Stimulated activated CD4-positive, alpha-beta T cell treated with anti-CD3 and anti-CD28 coated beads, Interleukin-4, amount 100 ng/mL, for 24 hours (primary cell): ENCODE data around the gene PDE3A.

ENCODE experiments used
- DNase-seq: peaks from one replicate; pipeline ENCODE4 v3.0.0-alpha.2; 2020

PDE3A gene

DNA sequence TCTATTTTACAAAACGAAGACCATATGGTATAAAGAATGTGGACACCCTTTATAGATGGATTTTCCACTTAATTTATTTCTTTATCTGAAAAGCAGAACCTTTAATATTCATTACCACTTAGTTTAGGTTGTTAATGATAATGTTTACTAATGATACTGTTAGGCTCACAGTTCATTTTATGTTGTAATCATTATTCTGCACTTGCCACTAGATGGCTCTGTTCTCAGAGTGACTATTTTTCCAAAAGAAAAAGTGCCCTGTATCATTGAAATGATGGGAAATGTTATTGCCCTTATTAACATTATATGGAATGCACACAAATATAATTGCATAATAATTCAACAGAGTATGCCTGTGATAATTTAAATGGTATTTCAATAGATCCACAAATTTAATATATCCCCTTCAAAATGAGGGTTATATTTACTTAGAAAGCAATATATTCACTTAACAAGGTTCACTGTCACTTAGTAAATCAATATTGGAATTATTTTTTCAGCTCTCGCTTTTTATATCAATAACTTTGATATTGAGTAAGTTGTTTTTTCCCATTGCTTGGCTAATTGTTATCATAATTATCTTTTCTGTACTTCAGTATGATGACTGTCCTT, 95.7 kb downstream of the PDE3A start:
- no peak for DNase-seq

DNA sequence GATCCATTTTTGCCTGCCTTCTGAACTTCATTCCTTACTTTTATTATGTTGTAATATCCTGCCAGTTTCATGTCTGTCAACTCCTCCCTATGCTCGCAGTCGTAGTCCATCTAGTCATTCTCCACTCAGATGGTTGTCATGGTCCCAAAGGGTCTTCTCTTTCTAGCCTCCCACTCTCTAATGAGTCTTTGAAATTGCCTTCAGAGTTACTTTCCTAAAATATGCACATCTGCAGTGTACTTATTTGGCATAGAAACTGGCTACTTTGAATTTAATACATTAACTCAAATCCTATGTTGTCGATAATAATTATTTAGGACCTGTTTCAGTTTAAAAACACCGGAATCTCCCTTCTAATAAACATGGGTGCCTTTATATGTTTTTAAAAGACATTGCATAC, 101.0 kb downstream of the PDE3A start:
- no peak for DNase-seq

DNA sequence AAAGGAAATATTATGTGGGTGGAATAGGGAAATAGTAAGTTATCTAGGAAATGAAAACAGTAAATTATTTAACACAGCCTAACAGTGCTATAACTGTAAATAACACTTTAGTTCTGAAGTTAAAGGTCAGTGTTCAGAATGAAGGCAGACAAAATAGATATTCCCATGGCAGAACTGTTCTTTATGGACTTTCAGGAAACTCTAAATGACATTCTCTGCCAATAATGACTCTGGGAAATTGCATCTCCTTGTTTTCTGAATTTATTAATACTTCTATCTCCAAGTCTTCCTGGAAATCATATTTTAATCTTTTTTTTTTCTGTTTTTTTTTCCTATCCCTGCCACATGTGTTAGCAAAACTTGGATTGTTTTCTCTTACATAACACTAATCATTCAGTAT, 101.4 kb downstream of the PDE3A start:
- no peak for DNase-seq

DNA sequence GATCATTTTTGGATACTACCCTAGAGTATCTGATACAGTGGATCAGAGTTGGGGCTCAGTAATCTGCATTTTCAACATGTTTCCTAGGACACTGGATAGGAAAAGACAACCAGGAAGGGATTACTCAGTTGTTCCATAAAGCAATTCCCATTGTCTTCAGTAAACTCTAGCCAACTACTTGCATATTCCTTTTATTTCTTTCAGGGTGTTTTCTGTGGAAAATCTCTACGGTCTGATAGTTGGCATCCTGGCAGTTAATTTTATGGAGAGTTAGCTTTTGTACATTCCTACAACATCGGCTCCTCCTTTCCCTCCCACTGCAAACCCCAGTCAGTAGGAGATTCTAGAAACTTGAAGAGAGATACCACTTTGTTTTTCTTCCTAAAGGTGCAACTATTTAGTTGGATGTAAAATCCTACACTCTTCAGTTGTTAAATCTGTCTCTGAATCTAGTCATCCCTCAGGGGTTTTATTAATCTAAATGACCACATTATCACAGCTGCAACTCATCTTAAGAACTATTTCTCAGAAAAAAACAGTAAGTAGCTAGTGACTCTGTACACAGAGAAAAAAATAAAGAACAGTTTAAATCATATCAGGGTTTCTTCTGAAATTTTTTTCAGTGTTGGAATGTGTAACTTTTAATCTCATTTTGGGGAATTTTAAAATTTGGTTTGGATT, 103.9 kb downstream of the PDE3A start:
- no peak for DNase-seq

DNA sequence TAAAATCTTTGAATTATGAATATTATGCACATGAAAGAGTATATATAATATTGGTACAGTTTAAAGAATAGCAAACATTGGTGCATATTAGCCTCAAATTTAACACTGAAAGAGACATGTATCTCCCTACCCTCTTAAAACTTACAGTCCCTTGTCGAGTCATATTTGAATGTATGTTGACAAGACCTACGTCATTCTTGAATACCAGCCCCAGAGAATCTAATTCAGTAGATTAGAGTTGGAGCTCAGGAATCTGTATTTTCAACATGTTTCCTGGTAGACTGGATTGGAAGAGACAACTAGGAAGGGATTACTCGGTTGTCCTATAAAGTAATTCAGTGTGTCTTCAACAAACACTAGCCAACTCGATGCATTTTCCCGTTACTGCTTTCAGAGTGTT, 104.8 kb downstream of the PDE3A start:
- no peak for DNase-seq

DNA sequence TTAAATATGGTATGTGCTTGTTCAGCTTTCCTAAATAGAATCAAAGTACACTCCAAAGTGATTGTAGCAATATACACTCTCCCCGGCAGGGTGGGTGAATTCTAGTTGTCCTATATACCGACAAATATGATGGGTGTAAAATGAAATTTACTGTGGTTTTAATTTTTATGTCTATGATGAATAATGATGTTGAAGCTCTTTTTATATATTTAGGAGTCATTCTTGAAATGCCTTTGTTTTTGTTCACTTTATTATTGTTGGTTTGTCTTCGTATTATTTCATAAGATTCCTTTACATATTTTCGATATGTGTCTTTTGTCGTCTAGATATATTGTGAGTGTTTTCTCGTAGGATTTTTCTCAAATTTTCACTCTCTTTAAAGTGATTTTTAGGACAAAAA, 105.7 kb downstream of the PDE3A start:
- DNase-seq: no peak

DNA sequence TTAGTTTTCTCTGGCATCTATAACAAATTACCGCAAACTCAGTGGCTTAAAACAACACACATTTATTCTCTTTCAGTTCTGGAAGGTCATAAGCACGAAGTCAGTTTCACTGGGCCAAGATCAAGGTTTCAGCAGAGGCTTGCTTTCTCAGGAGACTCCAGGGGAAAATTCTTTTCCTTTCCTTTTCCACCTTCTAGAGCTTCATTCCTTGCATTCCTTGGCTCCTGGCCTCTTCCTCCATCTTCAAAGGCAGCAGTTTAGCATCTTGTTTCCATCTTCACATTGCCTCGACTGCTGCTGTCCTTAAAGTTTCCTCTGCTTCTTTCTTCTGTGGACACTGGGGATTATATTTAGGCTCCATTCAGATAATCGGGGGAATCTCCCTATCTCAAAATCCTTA, 106.1 kb downstream of the PDE3A start:
- DNase-seq: no peak

DNA sequence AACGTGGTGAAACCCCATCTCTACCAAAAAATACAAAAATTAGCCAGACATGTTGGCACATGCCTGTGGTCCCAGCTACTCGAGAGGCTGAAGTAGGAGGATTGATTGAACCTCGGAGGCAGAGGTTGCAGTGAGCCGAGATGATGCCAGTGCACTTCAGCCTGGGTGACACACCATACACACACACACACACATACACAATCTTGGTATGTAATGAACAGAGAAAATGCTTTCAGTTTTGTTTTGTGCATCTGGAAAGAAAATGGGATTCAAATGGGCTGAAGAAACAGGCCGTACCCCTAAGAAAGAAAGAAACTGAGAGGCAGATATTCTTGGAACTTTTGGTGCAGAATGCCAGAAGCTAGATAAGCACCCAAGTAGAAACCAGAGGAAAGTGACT, 107.2 kb downstream of the PDE3A start:
- no peak for DNase-seq

DNA sequence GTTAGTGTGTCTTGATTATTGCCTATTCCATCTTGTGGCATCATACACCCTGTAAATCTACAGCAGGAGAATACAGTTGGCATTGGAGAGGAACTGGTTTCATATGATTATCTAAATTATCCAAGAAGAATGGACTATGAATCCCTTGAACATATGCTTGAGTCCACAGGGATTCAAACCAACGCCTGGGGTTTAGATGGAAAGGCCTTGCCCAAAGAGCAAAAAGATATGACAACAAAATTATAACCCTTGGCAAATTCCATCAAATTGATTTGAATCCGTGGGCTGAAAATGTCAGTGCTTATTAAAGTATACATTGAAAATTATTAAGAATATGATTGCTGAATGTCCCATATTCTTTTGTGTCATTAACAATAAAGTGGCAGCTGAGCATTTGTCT, 108.2 kb downstream of the PDE3A start:
- DNase-seq: no peak

DNA sequence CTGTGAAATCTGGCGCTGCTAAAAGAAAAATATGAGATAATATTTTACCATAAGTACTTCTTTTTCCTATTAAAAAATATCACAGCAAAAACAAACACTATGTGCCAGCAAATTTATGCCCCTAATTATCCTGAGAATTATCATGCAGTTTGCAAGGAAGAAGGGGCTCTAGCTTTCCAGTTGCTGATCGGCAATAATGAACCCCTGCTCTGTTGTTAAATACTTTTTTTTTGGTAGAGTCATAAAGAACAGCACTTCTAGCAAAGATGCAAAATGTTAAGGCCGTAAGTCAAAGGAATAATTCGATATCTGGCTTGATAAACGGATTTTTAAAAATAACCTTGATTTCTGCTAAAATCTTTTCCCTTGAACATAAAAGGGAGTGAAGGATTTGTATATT, 108.9 kb downstream of the PDE3A start:
- DNase-seq: no peak

DNA sequence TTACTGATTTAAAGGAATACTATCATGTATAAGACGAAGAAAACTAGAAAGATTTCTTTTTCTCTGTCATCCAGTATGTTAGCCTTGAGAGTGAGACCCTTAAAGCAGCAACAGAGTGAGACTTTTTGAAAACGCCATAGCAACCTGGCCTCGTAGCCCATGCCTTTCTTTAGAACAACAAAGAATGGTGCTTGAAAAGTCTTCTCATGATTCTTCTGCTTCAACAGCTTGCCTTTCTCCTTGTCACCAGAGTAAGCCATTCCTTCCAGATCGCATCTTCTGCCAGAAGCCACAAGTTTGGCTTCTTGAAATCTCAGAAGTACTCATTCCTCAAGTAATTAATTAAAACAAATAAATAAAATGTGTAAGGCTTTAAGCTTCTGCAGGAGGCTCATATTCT, 109.3 kb downstream of the PDE3A start:
- DNase-seq: no peak

DNA sequence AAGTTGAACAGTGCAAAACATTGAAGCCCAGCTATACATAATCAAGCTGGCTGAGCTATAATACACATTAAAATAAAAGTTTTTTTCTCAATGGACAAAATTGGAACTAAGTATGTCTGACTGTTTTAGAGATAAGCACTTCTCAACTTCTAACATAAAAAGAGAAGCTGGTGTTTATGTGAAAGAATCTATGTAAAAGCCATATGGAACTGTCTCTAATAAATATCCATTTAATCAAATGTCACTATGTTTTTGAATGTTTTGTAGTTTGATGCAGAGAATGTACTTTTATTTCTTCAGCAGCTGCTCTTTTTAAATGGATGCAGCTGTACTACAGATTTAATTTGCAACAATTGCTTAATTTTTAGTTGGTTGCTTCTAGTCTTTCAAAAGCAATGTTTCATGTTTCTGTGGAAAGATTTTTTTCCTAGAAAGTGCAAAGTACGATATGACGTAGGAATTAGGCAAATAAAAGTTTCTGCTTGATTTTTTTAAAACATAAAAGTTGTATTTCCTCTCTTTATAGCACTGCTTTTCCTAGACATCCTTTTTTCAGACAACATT, 114.2 kb downstream of the PDE3A start:
- no peak for DNase-seq

DNA sequence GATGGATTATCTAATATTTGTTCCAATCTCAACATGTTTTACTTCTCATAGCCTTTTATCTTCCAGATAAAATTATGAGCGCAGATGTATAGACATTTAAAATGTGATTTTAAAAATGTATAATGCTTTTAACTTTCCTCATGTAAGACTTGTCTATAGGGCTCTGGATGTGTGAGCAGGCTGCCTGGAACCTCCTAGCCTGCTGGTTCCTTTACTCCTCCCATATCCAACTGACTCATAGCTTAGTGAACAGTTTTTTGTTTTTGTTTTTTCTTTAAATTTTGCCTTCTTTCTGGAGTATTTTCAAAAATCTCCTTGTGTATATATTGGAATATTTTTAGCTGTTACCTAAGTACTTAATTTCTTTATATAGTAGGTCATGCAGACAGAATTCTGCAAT, 115.4 kb downstream of the PDE3A start:
- DNase-seq: no peak

DNA sequence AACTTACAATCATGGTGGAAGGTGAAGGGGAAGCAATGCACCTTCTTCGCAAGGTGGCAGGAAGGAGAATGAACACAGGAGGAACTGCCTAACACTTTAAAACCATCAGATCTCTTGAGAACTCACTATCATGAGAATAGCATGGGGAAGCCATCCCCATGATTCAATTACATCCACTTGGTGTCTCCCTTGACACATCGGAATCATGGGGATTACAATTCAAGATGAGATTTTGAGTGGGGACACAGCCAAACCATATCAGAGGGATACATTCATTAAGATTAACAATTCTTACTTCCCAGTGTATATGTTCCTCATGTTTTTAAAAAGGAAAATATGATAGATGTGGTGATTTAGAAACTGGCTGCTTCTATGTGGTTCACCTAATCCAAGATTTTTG, 117.9 kb downstream of the PDE3A start:
- DNase-seq: no peak

DNA sequence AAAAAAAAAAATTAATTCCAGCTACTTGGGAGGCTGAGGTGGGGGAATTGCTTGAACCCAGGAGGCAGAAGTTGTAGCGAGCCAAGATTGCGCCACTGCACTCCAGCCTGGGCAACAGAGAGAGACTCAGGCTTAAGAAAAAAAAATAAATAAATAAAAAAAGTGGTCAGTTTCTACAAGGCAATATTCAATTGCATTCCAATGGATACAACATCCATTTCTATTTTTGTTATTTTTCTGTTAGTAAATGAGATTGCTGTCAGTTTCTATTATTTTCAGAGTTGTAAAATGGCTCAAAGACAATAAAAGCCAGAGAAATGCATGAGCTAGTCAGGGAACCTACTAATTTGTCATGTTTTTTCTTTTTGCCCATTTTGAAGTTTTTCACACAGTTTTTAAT, 119.2 kb downstream of the PDE3A start:
- no peak for DNase-seq

DNA sequence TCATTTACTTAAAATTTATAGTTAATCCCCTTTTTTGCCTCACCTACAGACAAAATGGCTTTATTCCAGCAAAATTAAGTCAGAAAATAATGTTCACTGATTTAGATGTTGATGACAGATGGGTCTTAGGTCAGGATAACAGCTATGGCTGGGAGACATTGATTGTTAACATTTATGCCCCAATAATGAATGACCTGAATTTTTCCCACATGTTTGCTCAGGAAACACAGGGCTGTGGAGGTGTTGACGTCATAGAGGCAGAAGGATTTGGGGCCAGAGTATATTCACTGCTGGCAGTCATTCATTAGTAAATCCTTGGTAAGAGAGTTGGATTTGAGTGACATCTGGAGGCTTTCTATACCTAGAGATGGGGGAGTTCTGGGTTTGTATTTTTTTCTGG, 121.3 kb downstream of the PDE3A start:
- DNase-seq: no peak

DNA sequence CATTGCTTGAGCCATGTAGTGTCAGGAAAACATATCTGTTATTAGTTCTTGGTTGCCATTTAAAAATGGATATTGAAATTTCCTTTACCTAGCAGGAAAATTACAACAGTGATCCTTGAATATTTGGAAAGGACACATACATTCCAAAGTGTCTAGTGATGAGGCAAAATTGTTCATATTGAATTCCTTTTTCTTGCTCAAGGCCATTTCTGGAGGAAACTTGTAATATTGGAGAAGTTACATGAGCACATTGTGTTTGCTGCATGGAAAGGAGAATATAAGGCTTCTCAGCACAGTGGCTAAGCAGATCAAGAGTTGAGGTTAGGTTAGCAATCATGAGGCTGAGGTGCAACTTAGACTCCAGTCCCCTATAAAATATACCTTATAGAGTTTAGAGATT, 121.9 kb downstream of the PDE3A start:
- DNase-seq: no peak

DNA sequence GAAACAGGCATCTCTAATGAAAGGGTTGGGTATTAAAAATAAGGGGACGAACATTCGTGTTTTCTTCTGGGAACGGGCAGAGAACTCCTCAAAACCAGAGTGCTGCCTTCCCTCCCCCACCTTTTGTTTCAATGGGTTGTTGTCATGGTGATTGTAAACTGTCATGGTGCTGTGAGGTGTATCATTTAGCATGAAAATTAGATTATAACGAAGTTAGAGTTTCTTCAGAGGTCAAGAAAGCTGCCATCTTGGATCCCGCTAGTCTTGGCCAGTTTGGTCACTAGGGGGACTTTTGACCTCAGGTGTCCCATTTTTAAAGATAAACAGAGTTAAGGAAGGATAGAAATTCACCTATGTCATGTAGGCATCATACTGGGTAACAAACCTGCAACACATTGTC, 123.0 kb downstream of the PDE3A start:
- no peak for DNase-seq

DNA sequence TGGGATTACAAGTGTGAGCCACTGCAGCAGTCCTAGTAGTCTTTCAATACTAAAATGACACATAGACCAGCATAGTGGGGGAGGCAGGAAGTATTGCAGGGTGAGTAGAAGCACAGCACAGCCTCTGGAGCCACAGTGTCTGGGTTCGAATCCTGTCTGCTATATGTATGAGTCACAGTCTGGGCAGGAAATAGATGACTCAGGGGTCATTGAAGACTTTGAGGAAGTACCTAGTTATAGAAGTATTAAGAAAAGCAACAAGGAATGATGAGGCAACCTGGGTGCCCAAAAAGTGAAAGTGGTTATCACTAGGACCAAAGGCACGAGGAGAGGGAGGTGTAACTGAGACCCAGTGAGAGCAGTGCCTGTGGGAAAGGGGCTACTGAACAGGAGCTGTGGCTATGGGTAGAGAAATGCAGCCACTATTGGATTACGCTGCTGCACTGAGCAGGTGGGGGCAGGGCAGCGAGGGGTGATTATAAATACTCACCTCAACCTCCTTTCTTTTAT, 124.0 kb downstream of the PDE3A start:
- DNase-seq: peak; percentile 3

DNA sequence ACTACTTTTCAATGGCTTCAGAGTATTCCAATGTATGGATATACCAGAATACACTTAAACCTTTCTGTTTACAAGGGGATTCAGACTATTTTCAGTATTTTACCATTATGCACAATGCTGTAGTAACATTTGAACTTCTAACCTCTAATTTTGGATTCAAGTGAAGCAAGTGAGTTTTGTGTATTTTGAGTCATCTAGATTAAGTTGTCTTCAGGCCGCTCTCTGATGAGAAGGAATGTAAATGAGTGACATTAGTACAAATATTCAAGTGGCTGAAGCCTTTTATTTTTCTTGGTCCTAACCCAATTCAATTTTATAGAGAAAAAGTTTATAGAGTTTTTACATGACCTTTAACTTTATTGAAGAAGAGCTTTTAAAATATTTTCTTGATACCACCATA, 125.6 kb downstream of the PDE3A start:
- no peak for DNase-seq

DNA sequence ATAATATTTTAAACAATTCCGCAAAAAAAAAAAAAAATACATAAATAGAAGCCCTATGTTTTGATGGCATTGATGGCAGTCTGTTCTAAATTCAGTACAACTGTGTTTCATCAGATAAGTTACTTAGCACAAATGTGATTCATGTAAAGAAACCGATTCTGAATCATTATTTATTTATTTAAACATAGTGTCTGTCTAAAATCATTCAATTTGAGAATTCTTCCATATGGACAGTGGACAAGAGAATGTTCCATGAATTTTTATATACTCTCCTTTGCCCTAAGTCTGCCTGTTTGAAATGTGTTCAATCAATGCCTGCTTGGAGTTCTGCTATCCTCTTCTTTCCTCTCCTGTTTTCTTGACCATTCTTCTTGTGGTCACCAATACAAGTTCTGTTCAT, 126.5 kb downstream of the PDE3A start:
- no peak for DNase-seq

DNA sequence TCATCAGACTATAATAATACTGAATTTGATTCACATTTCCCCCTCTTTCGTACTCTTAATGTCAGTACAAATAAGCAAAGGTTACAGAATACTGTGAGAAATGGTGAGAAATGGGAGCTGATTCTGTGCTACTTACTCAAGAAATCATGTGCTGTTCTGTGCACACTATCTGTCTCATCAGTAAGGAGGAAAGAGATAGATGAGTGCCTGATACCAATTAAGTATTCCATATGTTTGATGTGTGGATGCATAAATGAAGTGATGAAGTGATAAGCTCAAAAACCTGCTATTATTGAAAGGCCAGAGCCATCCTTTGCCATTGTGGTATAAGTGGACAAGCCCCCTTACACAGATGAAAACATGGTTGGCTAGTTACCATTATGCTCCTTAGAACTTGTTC, 127.7 kb downstream of the PDE3A start:
- no peak for DNase-seq

DNA sequence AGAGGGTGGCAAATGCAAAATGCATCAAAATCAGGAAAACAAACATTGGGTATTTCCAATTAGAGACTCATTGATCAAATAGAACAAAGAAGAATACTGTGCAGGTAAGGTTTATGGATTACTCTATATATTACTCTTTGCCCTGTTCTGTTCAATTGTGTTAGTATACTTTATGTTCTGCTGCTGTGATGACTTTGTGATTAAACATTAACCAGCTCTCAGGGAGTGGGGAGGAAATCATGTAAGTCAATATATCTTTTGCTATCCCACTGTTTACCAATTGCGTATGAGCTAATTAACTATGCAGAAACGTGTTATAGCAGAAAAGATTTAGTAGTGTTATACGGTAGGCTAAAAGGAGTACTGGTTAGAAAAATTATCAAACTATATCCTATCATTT, 129.4 kb downstream of the PDE3A start:
- DNase-seq: no peak

DNA sequence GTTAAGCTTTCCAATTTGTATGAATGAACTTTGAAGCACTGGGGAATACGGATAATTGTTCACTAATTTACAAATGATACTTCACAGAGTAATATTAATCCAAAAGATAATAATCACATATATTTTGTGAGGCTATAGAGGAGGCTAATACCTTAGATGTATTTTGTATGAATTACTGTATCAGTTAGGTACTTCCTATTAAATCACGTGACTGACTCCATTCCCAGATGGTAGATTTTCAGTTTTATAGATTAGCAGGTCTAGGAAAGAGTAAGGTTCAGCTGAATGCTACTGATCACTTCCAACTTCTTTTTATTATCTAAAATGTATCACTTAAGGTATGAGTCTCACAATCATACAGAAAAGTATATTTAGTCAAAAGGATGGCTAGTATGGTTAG, 133.6 kb downstream of the PDE3A start:
- no peak for DNase-seq

DNA sequence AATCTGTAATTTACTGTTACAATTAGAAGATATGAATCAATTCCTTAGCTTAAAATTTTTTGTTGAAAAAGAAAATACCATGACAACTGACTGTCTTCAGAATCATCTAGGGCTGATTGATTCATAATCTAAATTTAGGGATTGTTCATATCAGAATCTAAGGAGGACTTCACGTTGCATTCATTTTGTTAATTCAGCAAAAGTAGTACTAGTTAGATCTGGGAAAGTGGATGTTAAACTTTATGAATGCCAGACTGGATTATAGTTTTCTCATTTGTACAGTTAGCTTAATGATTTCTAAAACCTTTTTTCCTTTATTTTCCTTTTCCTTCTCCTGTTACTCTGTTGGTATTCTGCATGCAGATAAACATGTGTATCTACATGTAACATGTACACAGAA, 135.5 kb downstream of the PDE3A start:
- DNase-seq: no peak
